DND-41 (cell line): ENCODE results near the gene PTPN21.

ENCODE experiments used
- ATAC-seq: fragments of 200-7000 bp; cut with Tn5 transposase; 3 replicates; pipeline ENCODE4 v1.9.1; 2021; ENCODE audit warnings: low read depth; ENCODE audit not compliant: insufficient read depth
- DNase-seq: peaks from one replicate; pipeline ENCODE4 v3.0.0-alpha.2; 2020
- H2AFZ ChIP-seq: 2 replicates; pipeline ENCODE4 v1.6.0; 2012; ENCODE audit warnings: low read depth, low read length
- H3K27ac ChIP-seq: 2 replicates; pipeline ENCODE4 v1.5.1; 2012; ENCODE audit warnings: low read length, inconsistent platforms
- H3K27me3 ChIP-seq: fragments of 200-600 bp; sonication (generic); 2 replicates; pipeline ENCODE4 v1.6.0; 2012; ENCODE audit warnings: low read length, mild to moderate bottlenecking, inconsistent platforms; ENCODE audit not compliant: insufficient read depth, poor library complexity
- H3K36me3 ChIP-seq: 2 replicates; pipeline ENCODE4 v1.5.1; 2012; ENCODE audit warnings: low read length, inconsistent platforms; ENCODE audit not compliant: insufficient read depth
- H3K4me1 ChIP-seq: 2 replicates; pipeline ENCODE4 v1.5.1; 2012; ENCODE audit warnings: mild to moderate bottlenecking, low read length; ENCODE audit not compliant: insufficient read depth
- H3K4me2 ChIP-seq: 2 replicates; pipeline ENCODE4 v1.6.0; 2012; ENCODE audit warnings: mild to moderate bottlenecking, moderate library complexity, low read length, inconsistent platforms; ENCODE audit not compliant: insufficient read depth
- H3K4me3 ChIP-seq, 2 experiments: fragments of 200-600 bp in 1 of 2; shearing (Covaris generic) in 1 of 2; 2 replicates each; pipeline ENCODE4 v1.5.1; 2012 to 2016; ENCODE audit warnings: inconsistent platforms in 2 of 2, low read length in 2 of 2, mild to moderate bottlenecking in 2 of 2, low read depth in 1 of 2, moderate library complexity in 1 of 2
- H3K79me2 ChIP-seq: 2 replicates; pipeline ENCODE4 v1.6.0; 2012; ENCODE audit warnings: low read length, inconsistent platforms; ENCODE audit not compliant: insufficient read depth
- H3K9ac ChIP-seq: 2 replicates; pipeline ENCODE4 v1.6.0; 2012; ENCODE audit warnings: low read depth, mild to moderate bottlenecking, inconsistent platforms, low read length, moderate library complexity
- H3K9me3 ChIP-seq: 2 replicates; pipeline ENCODE4 v1.5.1; 2012; ENCODE audit warnings: low read length, moderate library complexity, mild to moderate bottlenecking, inconsistent platforms; ENCODE audit not compliant: insufficient read depth, severe bottlenecking
- H4K20me1 ChIP-seq: 2 replicates; pipeline ENCODE4 v1.6.0; 2012; ENCODE audit warnings: low read length; ENCODE audit not compliant: insufficient read depth
- EZH2 ChIP-seq: IDR thresholded peaks from 3 replicates; pipeline ENCODE4 v1.6.1; 2012; ENCODE audit warnings: borderline replicate concordance, low read depth, mild to moderate bottlenecking, moderate library complexity, low read length, inconsistent platforms; ENCODE audit not compliant: severe bottlenecking
- TF ChIP-seq, protein P1 (sequence below): IDR thresholded peaks from 2 replicates; pipeline ENCODE4 v1.5.1; 2012; ENCODE audit warnings: borderline replicate concordance, low read length, moderate library complexity, mild to moderate bottlenecking; ENCODE audit not compliant: poor library complexity, severe bottlenecking; ENCODE audit errors: extremely low read depth

PTPN21 gene

GRCh38 chr14:88554457-88555286 is at the start of gene PTPN21:
Gene PTPN21, minus strand, starts transcription at chr14:88555007. Its CDS starts 4,590 bp downstream, at chr14:88550417.
- TF ChIP-seq EZH2 = no peak
- TF ChIP-seq, protein P1, sequence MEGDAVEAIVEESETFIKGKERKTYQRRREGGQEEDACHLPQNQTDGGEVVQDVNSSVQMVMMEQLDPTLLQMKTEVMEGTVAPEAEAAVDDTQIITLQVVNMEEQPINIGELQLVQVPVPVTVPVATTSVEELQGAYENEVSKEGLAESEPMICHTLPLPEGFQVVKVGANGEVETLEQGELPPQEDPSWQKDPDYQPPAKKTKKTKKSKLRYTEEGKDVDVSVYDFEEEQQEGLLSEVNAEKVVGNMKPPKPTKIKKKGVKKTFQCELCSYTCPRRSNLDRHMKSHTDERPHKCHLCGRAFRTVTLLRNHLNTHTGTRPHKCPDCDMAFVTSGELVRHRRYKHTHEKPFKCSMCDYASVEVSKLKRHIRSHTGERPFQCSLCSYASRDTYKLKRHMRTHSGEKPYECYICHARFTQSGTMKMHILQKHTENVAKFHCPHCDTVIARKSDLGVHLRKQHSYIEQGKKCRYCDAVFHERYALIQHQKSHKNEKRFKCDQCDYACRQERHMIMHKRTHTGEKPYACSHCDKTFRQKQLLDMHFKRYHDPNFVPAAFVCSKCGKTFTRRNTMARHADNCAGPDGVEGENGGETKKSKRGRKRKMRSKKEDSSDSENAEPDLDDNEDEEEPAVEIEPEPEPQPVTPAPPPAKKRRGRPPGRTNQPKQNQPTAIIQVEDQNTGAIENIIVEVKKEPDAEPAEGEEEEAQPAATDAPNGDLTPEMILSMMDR = no peak
- H3K9ac ChIP-seq = no peak within 1 kb of the TSS
- H3K9me3 ChIP-seq = no peaks in the 10 kb centered on the region
- no peaks in the 10 kb centered on the region for H3K79me2 ChIP-seq
- H3K27ac ChIP-seq = no peak within 1 kb of the TSS
- H3K4me1 ChIP-seq = peaks cover 20% of the 10 kb centered on the region
- H4K20me1 ChIP-seq = no peaks in the 10 kb centered on the region
- no peak within 1 kb of the TSS for H2AFZ ChIP-seq
- no peak within 1 kb of the TSS for H3K4me2 ChIP-seq
- ATAC-seq (no peak), DNase-seq (no peak)
- H3K27me3 ChIP-seq = no peaks in the 10 kb centered on the region
- H3K4me3 ChIP-seq = no peak within 1 kb of the TSS
- no peaks in the 10 kb centered on the region for H3K36me3 ChIP-seq

- ATAC-seq = no peak
- H3K4me2 ChIP-seq = no peak overlapping the region
- H3K4me1 ChIP-seq = no peaks in the 10 kb centered on the region
- no peak for DNase-seq
- TF ChIP-seq, protein P1 = no peak
- no peak for TF ChIP-seq EZH2
- no peak overlapping the region for H2AFZ ChIP-seq
- no peak overlapping the region for H3K27ac ChIP-seq
- peaks cover 98% of the 10 kb centered on the region for H3K36me3 ChIP-seq
- no peaks in the 10 kb centered on the region for H3K79me2 ChIP-seq
- no peak overlapping the region for H3K4me3 ChIP-seq
- no peaks in the 10 kb centered on the region for H3K9me3 ChIP-seq
- no peak overlapping the region for H3K9ac ChIP-seq
- no peaks in the 10 kb centered on the region for H3K27me3 ChIP-seq
- peaks cover 13% of the 10 kb centered on the region; the same call in 1 of the 2 replicates for H4K20me1 ChIP-seq
Observed at GRCh38 chr14:88604212-88604611, 49.4 kb upstream of the PTPN21 start.

DNA sequence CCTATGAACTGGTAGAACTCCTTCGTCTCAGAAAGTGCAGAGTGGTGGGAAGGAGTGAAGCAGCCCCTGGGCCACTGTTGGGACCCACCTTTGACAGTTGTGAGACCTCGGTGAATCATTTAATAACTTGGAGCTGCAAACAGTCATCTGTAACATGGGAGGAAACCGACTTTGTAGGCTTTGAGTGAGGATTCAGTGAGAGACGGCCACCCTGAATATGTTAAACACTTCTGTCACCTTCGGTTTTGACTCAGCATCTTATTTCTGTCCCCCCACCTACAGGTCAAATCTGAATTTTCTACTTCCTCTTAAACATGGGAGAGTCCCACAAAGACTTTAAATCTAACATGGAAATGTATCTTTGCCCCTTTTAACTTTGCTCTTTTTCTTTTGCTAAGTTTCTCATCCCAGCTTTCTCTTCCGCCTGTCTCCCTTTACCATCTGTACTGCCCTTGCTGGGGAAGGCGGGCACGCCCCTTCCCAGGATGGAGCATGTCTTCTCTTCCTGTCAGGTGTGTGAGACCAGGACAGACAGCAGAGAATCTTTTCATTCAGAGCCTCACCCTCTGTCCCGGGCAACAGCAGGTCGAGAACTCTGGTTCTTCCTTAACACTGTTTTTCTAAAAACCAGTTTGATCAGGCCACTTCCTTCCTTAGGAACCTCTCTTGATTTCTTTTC is 45.1 kb upstream of the PTPN21 start:
- Histone ChIP-seq H3K9ac (no peak overlapping the region), H3K4me1 (no peaks in the 10 kb centered on the region)

More for the DNA sequence above, 45.1 kb upstream of the PTPN21 start:
- Histone ChIP-seq H3K9me3 (no peaks in the 10 kb centered on the region), H2AFZ (no peak overlapping the region), H3K27me3 (no peaks in the 10 kb centered on the region), H3K4me2 (no peak overlapping the region), H3K36me3 (peaks cover 98% of the 10 kb centered on the region), H4K20me1 (no peaks in the 10 kb centered on the region), H3K79me2 (no peaks in the 10 kb centered on the region), H3K4me3 (no peak overlapping the region), H3K27ac (no peak overlapping the region)
- no peak for ATAC-seq
- no peak for TF ChIP-seq EZH2
- TF ChIP-seq, protein P1 = no peak
- no peak for DNase-seq
